Activated CD4-positive, alpha-beta T cell treated with anti-CD3 and anti-CD28 coated beads, Interleukin-2, amount 10 ng/mL, durations not matched to agents 24 days and 14 days (primary cell): ENCODE results near the gene EYA3. TPM values are rescaled to one million over a fixed set of nuclear protein-coding genes. Genes with fewer than 3 reads are reported as not detected.

Experiments
- DNase-seq: peaks from one replicate; pipeline ENCODE4 v3.0.0; 2022
- H3K27ac Mint-ChIP-seq: one replicate; pipeline ENCODE4 v1.8.0; 2022; ENCODE audit warnings: mild to moderate bottlenecking, mixed read lengths
- H3K27me3 Mint-ChIP-seq: one replicate; pipeline ENCODE4 v1.8.0; 2022; ENCODE audit warnings: mixed read lengths
- H3K36me3 Mint-ChIP-seq: one replicate; pipeline ENCODE4 v1.8.0; 2022; ENCODE audit warnings: low read depth, mild to moderate bottlenecking, mixed read lengths
- H3K4me1 Mint-ChIP-seq: one replicate; pipeline ENCODE4 v1.8.0; 2021; ENCODE audit warnings: mixed read lengths
- H3K4me3 Mint-ChIP-seq: one replicate; pipeline ENCODE4 v1.8.0; 2022; ENCODE audit warnings: mild to moderate bottlenecking, moderate library complexity, mixed read lengths
- H3K9me3 Mint-ChIP-seq: one replicate; pipeline ENCODE4 v1.8.0; 2021; ENCODE audit warnings: mixed read lengths
- intact Hi-C: fragments of 100-400 bp; cut with micrococcal nuclease; formaldehyde crosslinking; loops from one replicate; pipeline ENCODE4 v1.15.1; 2023
- total RNA-seq: library from RNA; stranded (reverse); gene quantifications from 2 replicates; pipeline ENCODE4 v1.2.3, GENCODE V29; 2022

Gene EYA3
- total RNA-seq, 1 donor from 2014 or later = 34.7 TPM

GRCh38 chr1:27970401-27970800, 118.0 kb downstream of the EYA3 start:
- no peak overlapping the region for H3K4me3 Mint-ChIP-seq
- DNase-seq = no peak
- H3K27ac Mint-ChIP-seq = no peak overlapping the region
- peaks cover 32% of the 10 kb centered on the region for H3K36me3 Mint-ChIP-seq
- H3K27me3 Mint-ChIP-seq = no peaks in the 10 kb centered on the region
- intact Hi-C loops = no loop called here
- H3K9me3 Mint-ChIP-seq = no peaks in the 10 kb centered on the region
- H3K4me1 Mint-ChIP-seq = peaks cover 15% of the 10 kb centered on the region

DNA sequence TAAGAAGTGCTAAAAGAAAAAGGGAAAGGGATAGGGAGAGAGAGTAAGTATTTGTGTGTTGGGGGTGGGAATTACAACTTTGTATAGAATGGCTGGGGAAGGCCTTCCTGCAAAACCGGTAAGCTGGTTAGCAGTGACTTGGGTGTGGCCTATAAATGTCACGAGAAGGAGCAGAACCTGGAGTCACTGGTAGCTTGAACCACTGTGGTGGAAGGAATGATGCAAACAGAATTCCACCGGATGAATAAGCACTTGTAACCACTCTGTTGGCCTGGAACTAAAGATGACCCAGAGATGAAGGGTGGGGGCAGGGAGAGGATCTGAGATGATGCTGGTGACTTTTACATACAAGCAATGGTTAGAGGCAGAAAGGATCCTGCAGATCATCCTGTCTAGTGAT, 119.7 kb downstream of the EYA3 start:
- Mint-ChIP-seq H3K36me3 (peaks cover 35% of the 10 kb centered on the region), H3K27ac (peak overlapping the region; percentile 4), H3K4me3 (no peak overlapping the region), H3K27me3 (no peaks in the 10 kb centered on the region), H3K4me1 (peaks cover 11% of the 10 kb centered on the region), H3K9me3 (no peaks in the 10 kb centered on the region)
- intact Hi-C loops = no loop called here
- DNase-seq = no peak

GRCh38 chr1:27967884-27968466, 120.4 kb downstream of the EYA3 start:
- H3K36me3 Mint-ChIP-seq = peaks cover 28% of the 10 kb centered on the region
- no peak overlapping the region for H3K4me3 Mint-ChIP-seq
- intact Hi-C loops = no loop called here
- no peaks in the 10 kb centered on the region for H3K9me3 Mint-ChIP-seq
- peaks cover 8% of the 10 kb centered on the region for H3K4me1 Mint-ChIP-seq
- peak overlapping the region; percentile 39 for H3K27ac Mint-ChIP-seq
- no peak for DNase-seq
- no peaks in the 10 kb centered on the region for H3K27me3 Mint-ChIP-seq

DNA sequence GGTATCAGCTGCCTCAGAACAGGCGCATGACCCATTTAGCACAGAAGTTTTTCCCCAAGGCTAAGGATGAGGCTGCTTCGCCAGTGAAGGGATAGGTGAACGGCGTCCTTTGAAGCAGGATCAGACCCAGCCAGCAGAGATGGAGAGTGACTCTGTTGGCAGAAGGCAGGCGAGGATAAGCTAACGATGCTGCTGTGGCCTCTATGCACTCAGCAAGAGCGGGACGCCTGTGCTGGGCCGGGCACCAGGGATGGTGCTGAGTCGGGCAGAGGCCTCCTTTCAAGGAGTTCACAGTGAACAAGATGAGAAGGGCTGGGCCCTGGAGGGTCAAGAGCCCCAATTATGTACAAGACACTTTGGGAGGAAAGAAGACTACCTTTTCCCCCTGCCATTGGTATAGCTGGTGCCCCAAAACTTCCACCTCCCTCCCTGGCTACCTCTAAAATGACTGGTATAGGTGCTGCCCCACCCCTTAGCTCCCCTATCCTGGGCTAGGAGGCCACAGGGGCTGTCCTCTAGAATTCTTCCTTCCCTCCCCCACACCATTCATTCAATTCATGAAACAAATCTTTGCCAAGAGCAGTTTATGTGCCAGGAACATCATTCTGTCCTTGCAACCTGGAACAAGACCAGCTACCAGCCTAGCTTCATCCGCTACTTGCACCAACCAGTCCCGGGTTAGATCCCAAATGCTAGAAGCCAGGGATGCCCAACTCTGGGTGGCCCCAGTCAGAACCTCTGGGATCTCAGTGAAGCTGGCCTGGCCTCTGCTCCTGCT, 121.1 kb downstream of the EYA3 start:
- Mint-ChIP-seq H3K4me1 (peaks cover 8% of the 10 kb centered on the region), H3K27ac (peak overlapping the region; percentile 39), H3K36me3 (peaks cover 26% of the 10 kb centered on the region), H3K27me3 (no peaks in the 10 kb centered on the region), H3K9me3 (no peaks in the 10 kb centered on the region), H3K4me3 (no peak overlapping the region)
- DNase-seq = no peak
- intact Hi-C loops = no loop called here

DNA sequence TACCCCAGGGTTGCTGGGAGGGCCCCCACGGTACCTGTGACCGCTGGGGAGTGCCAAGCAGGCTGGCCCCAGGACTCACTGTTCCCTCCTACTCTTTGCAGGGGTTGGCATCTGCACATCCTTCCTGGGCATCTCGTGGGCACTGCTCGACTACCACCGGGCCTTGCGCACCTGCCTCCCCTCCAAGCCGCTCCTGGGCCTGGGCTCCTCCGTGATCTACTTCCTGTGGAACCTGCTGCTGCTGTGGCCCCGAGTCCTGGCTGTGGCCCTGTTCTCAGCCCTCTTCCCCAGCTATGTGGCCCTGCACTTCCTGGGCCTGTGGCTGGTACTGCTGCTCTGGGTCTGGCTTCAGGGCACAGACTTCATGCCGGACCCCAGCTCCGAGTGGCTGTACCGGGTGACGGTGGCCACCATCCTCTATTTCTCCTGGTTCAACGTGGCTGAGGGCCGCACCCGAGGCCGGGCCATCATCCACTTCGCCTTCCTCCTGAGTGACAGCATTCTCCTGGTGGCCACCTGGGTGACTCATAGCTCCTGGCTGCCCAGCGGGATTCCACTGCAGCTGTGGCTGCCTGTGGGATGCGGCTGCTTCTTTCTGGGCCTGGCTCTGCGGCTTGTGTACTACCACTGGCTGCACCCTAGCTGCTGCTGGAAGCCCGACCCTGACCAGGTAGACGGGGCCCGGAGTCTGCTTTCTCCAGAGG, 121.9 kb downstream of the EYA3 start:
- H3K9me3 Mint-ChIP-seq = no peaks in the 10 kb centered on the region
- H3K27me3 Mint-ChIP-seq = no peaks in the 10 kb centered on the region
- DNase-seq = no peak
- H3K36me3 Mint-ChIP-seq = peaks cover 26% of the 10 kb centered on the region
- intact Hi-C loops = no loop called here
- no peak overlapping the region for H3K4me3 Mint-ChIP-seq
- H3K4me1 Mint-ChIP-seq = peaks cover 10% of the 10 kb centered on the region
- H3K27ac Mint-ChIP-seq = no peak overlapping the region

- peaks cover 19% of the 10 kb centered on the region for H3K36me3 Mint-ChIP-seq
- intact Hi-C loops = no loop called here
- DNase-seq = no peak
- H3K4me1 Mint-ChIP-seq = peaks cover 16% of the 10 kb centered on the region
- H3K27ac Mint-ChIP-seq = no peak overlapping the region
- no peaks in the 10 kb centered on the region for H3K9me3 Mint-ChIP-seq
- no peaks in the 10 kb centered on the region for H3K27me3 Mint-ChIP-seq
- no peak overlapping the region for H3K4me3 Mint-ChIP-seq
Measured at GRCh38 chr1:27963393-27963792, 125.0 kb downstream of the EYA3 start.

DNA sequence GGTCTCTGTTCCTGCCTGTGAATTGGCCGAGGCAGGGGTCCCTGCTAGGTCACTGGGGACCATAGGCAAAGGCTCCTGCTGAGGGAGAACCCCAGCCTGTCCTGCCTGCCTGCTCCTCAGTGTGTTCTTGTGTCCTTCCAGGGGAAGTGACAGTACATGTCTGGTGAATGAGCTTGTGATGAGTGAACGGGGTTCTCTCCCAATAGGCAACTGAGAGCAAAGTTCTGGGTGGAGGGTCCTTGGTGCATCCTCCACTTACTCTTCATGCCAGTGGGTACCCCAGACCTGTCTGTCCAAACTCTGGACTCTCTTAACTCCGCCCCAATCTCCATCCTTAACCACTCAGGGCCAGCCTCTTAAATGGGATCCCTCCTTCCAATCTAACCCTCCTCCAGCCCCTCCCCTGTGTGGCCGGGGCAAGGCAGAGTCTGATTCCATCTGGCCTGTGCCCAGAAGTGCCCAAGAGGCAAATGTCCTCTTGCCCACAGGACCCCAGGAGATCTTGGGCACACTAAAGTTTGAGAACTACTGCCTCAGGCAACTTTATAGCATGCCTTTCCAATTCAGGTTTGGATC, 126.7 kb downstream of the EYA3 start:
- no peak for DNase-seq
- Mint-ChIP-seq H3K36me3 (peaks cover 11% of the 10 kb centered on the region), H3K27ac (no peak overlapping the region), H3K27me3 (no peaks in the 10 kb centered on the region), H3K9me3 (no peaks in the 10 kb centered on the region), H3K4me1 (peaks cover 15% of the 10 kb centered on the region), H3K4me3 (peak overlapping the region; percentile 86)
- intact Hi-C loops = loop anchor here (2.0 kb wide), 1 partner anchor 19 kb away; no protein-coding TSS in a partner anchor

GRCh38 chr1:27960762-27961645, 127.4 kb downstream of the EYA3 start:
- no peaks in the 10 kb centered on the region for H3K27me3 Mint-ChIP-seq

GRCh38 chr1:27959792-27960603, 128.4 kb downstream of the EYA3 start, which contains the start of gene XKR8:
Gene XKR8 (plus strand): TSS chr1:27959973. CDS start chr1:27960070, 97 bp downstream.
- Mint-ChIP-seq H3K4me3 (peak within 1 kb of the TSS; percentile 86), H3K27me3 (no peaks in the 10 kb centered on the region), H3K27ac (peak within 1 kb of the TSS; percentile 74), H3K36me3 (peaks cover 4% of the 10 kb centered on the region), H3K4me1 (peaks cover 13% of the 10 kb centered on the region), H3K9me3 (no peaks in the 10 kb centered on the region)
- intact Hi-C loops = loop anchor here (2.0 to 5.0 kb wide), 2 partner anchors 17 to 103 kb away; no protein-coding TSS in a partner anchor
- peak; percentile 95 for DNase-seq

More at GRCh38 chr1:27960762-27961645, 127.4 kb downstream of the EYA3 start:
- peaks cover 13% of the 10 kb centered on the region for H3K4me1 Mint-ChIP-seq
- DNase-seq = no peak
- intact Hi-C loops = loop anchor here (2.0 kb wide), 1 partner anchor 18 kb away; no protein-coding TSS in a partner anchor
- H3K36me3 Mint-ChIP-seq = peaks cover 8% of the 10 kb centered on the region
- H3K9me3 Mint-ChIP-seq = no peaks in the 10 kb centered on the region
- no peak overlapping the region for H3K27ac Mint-ChIP-seq
- peak overlapping the region; percentile 86 for H3K4me3 Mint-ChIP-seq

- H3K4me1 Mint-ChIP-seq = peaks cover 13% of the 10 kb centered on the region
- H3K27ac Mint-ChIP-seq = no peak overlapping the region
- no peak overlapping the region for H3K4me3 Mint-ChIP-seq
- DNase-seq = no peak
- intact Hi-C loops = loop anchor here (5.0 kb wide), 1 partner anchor 101 kb away; no protein-coding TSS in a partner anchor
- H3K27me3 Mint-ChIP-seq = peaks cover 2% of the 10 kb centered on the region
- no peaks in the 10 kb centered on the region for H3K36me3 Mint-ChIP-seq
- H3K9me3 Mint-ChIP-seq = no peaks in the 10 kb centered on the region
Measured at GRCh38 chr1:27958513-27958912, 129.9 kb downstream of the EYA3 start.

DNA sequence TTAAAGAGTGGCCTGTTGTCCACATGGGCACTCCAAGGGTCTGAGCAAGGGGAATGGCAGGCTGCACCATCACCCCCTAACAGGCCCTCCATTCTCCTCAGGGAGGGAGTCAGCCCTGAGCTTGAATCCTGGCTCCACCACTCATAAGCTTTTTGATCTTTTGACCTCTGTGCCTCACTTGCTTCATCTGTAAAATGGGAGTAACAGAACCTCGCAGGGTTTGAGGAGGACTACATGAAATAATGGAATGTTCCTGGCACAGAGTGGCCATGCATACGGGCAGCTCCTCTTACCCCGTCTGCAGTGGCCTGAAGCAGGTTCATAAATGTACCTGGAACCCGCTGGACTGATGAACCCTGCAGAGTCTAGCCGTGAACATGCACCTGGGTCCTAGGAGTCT, 130.8 kb downstream of the EYA3 start:
- no peak for DNase-seq
- Mint-ChIP-seq H3K4me3 (no peak overlapping the region), H3K9me3 (no peaks in the 10 kb centered on the region), H3K27ac (no peak overlapping the region), H3K4me1 (peaks cover 13% of the 10 kb centered on the region), H3K36me3 (no peaks in the 10 kb centered on the region), H3K27me3 (peaks cover 2% of the 10 kb centered on the region)
- intact Hi-C loops = loop anchor here (5.0 kb wide), 1 partner anchor 100 kb away; no protein-coding TSS in a partner anchor

DNA sequence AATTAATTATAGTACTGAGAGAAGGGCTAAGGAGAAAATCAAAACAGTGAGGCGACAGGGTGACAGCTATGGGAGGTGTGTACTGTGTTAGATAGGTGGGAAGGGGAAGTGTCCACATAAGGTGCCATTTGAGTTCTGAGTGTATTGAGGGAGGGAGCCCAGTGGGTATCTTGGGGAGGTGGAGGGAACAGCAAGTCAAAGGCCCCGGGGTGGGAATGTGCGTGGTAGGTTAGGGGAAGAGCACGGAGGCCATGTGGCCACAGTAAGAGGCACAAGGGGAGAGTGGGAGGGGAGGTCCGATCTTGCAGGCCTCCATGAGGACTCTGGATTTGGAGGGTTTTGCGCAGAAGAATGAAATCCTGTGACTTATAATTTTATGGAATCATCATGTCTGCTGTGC, 131.6 kb downstream of the EYA3 start:
- H3K27ac Mint-ChIP-seq = no peak overlapping the region
- no peak overlapping the region for H3K4me3 Mint-ChIP-seq
- H3K27me3 Mint-ChIP-seq = peaks cover 2% of the 10 kb centered on the region
- no peaks in the 10 kb centered on the region for H3K9me3 Mint-ChIP-seq
- DNase-seq = no peak
- intact Hi-C loops = loop anchor here (5.0 kb wide), 1 partner anchor 99 kb away; no protein-coding TSS in a partner anchor
- H3K4me1 Mint-ChIP-seq = peaks cover 10% of the 10 kb centered on the region
- H3K36me3 Mint-ChIP-seq = no peaks in the 10 kb centered on the region
